ENCODE data around the gene ITPA.

Gene ITPA

GRCh38 chr20:3168829-3169590 lies 40.3 kb upstream of the ITPA start:
- DNase-seq (ENCODE audit: low spot score): no peak
- Histone ChIP-seq H3K27ac (no peak overlapping the region), H3K4me3 (no peak overlapping the region)
- TF ChIP-seq, protein P1, sequence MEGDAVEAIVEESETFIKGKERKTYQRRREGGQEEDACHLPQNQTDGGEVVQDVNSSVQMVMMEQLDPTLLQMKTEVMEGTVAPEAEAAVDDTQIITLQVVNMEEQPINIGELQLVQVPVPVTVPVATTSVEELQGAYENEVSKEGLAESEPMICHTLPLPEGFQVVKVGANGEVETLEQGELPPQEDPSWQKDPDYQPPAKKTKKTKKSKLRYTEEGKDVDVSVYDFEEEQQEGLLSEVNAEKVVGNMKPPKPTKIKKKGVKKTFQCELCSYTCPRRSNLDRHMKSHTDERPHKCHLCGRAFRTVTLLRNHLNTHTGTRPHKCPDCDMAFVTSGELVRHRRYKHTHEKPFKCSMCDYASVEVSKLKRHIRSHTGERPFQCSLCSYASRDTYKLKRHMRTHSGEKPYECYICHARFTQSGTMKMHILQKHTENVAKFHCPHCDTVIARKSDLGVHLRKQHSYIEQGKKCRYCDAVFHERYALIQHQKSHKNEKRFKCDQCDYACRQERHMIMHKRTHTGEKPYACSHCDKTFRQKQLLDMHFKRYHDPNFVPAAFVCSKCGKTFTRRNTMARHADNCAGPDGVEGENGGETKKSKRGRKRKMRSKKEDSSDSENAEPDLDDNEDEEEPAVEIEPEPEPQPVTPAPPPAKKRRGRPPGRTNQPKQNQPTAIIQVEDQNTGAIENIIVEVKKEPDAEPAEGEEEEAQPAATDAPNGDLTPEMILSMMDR (IDR thresholded peaks at IDR 0.05): no peak

DNA sequence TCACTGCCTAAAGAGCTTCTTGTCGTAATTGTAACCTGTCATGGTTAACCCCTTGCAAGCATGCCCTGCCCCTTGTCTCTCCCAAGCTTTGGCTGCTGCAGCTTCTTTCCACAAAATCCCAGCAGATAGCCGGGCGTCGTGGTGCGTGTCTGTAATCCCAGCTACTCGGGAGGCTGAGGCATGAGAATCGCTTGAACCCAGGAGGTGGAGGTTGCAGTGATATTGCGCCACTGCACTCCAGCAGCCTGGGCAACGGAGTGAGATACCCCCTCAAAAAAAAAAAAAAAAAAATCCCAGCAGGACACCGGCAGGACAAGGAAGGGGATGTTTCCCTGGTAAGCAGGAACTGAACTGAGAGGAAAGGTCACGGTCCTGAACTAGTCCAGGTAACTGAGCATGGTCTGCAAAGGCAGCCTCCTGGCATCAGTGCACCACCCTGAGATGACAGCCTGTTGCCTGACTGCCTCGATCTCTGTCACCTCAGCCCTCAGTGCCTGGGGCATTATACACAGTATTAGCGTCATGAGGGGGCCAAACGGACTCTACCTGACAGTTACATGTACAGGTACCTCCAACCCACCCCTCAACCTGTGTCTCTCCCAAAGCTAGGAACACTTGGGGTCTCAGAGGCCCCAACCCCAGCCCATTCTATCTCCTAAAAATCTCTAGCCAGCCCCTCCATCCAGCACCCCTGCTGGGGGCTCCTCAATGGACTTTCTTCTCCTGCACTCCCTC lies 37.7 kb upstream of the ITPA start:
- DNase-seq (ENCODE audit: low spot score): no peak
- no peak overlapping the region for H3K4me3 ChIP-seq
- H3K27ac ChIP-seq: no peak overlapping the region
- TF ChIP-seq, protein P1 (IDR thresholded peaks at IDR 0.05): no peak

- TF ChIP-seq, protein P1 (IDR thresholded peaks at IDR 0.05): no peak
- Histone ChIP-seq H3K4me3 (peak overlapping the region; percentile 99), H3K27ac (peak overlapping the region in 1 of 2 donors; percentile 90)
Measured at GRCh38 chr20:3172126-3172932, 37.0 kb upstream of the ITPA start.

GRCh38 chr20:3172933-3173609 lies 36.2 kb upstream of the ITPA start, which contains the start of gene LZTS3:
Gene LZTS3, minus strand, starts transcription at chr20:3173549. Its CDS starts 6,386 bp downstream, at chr20:3167163.
- H3K27ac ChIP-seq: peak within 1 kb of the TSS; percentile 52 to 90

More at GRCh38 chr20:3172126-3172932, 37.0 kb upstream of the ITPA start:
- no peak for DNase-seq (ENCODE audit: low spot score)

GRCh38 chr20:3173610-3174441 lies 35.5 kb upstream of the ITPA start:
- TF ChIP-seq, protein P1 (IDR thresholded peaks at IDR 0.05): no peak
- Histone ChIP-seq H3K4me3 (peak overlapping the region; percentile 99), H3K27ac (peak overlapping the region; percentile 32 to 90)
- DNase-seq (ENCODE audit: low spot score): peak; percentile 88

More at GRCh38 chr20:3172933-3173609, 36.2 kb upstream of the ITPA start, which contains the start of gene LZTS3:
- H3K4me3 ChIP-seq: peak within 1 kb of the TSS; percentile 99
- TF ChIP-seq, protein P1 (IDR thresholded peaks at IDR 0.05): no peak
- DNase-seq (ENCODE audit: low spot score): peak; percentile 84

All from coronary artery (tissue), 2 donors.